ENCODE results near the gene MOGAT1. TPM values are rescaled to one million over a fixed set of nuclear protein-coding genes. Genes with fewer than 3 reads are reported as not detected.
A peak's percentile ranks its signal among the peaks of the same experiment; 100 is the strongest.

The MOGAT1 gene
- total and polyA plus RNA-seq, 2 of the 8 experiments (the other 6 are each of a cell fraction or from before 2014, with no cell fraction given) = 0.11 to 0.67 TPM

DNA sequence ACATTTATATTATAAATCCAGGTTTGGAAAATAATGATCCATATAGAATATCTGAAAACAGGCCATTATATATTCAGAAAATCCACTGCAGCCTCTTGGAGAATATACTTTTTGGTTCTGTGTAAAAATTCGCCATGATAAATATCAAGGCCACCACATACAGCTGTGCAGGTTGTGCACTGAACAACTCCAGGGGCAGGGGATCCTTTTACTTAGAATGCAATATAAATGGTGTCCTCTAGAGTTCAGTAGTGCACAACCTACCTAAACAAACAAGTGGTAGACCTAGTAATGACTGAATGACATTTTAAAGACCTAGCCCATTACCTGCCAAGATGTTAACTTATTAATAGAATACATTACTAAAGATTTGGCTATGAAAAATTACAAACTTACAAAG is 22.4 kb downstream of the MOGAT1 start:
- Histone ChIP-seq H2BK12ac (ENCODE audit: low read depth, low read length) (no peak overlapping the region), H2BK20ac (ENCODE audit: low read length) (no peak overlapping the region), H3K18ac (ENCODE audit: extremely low read depth, low read length) (no peak overlapping the region), H3K9ac (replicated peaks in 1 of 4; ENCODE audit: extremely low read depth in 1 of 4, low read depth in 3 of 4, low read length in 3 of 4) (no peak overlapping the region), H2BK120ac (replicated peaks; ENCODE audit: low read depth, low read length) (no peak overlapping the region), H3K23me2 (ENCODE audit: low read depth, low read length) (no peaks in the 10 kb centered on the region), H4K5ac (ENCODE audit: insufficient read length, low read depth, low read length) (no peak overlapping the region), H3K4me1 (replicated peaks in 1 of 4; ENCODE audit: control insufficient read depth in 3 of 4, insufficient read depth in 4 of 4, low read length in 3 of 4) (no peaks in the 10 kb centered on the region), H3K79me1 (ENCODE audit: low read depth, low read length) (no peaks in the 10 kb centered on the region), H2AFZ (ENCODE audit: low read length) (no peak overlapping the region), H3K27ac (ENCODE audit: low read depth, low read length) (no peak overlapping the region), H3K9me3 (ENCODE audit: insufficient read depth in 2 of 2, low read depth in 1 of 2, low read length in 1 of 2) (no peaks in the 10 kb centered on the region), H4K8ac (ENCODE audit: extremely low read depth, insufficient read depth, low read length) (no peak overlapping the region), H3K79me2 (ENCODE audit: control insufficient read depth in 1 of 2, insufficient read depth in 2 of 2, low read length in 2 of 2) (no peaks in the 10 kb centered on the region), H4K20me1 (replicated peaks in 1 of 2; ENCODE audit: control insufficient read depth in 1 of 2, insufficient read depth in 2 of 2, low read length in 2 of 2) (no peaks in the 10 kb centered on the region), H3K36me3 (ENCODE audit: control insufficient read depth in 2 of 4, insufficient read depth in 4 of 4, low read length in 3 of 4) (no peaks in the 10 kb centered on the region), H2BK5ac (ENCODE audit: low read depth, low read length) (no peak overlapping the region), H2BK15ac (ENCODE audit: low read length) (no peak overlapping the region), H3K14ac (ENCODE audit: insufficient read length) (no peak overlapping the region), H3K23ac (ENCODE audit: insufficient read length) (no peak overlapping the region), H2AK5ac (ENCODE audit: low read depth, low read length) (no peak overlapping the region), H3K4me3 (ENCODE audit: extremely low read depth in 1 of 4, insufficient read depth in 2 of 4, low read depth in 3 of 4, low read length in 4 of 4) (no peak overlapping the region), H3K4me2 (ENCODE audit: insufficient read depth in 1 of 2, low read depth in 2 of 2, low read length in 2 of 2) (no peak overlapping the region), H3K56ac (replicated peaks; ENCODE audit: insufficient read length, low read depth, low read length) (no peak overlapping the region), H3K27me3 (replicated peaks in 1 of 4; ENCODE audit: control insufficient read depth in 3 of 4, extremely low read depth in 1 of 4, insufficient read depth in 3 of 4, low read length in 3 of 4) (no peaks in the 10 kb centered on the region), H4K91ac (replicated peaks; ENCODE audit: insufficient read length, low read length) (no peak overlapping the region), H3K4ac (replicated peaks; ENCODE audit: insufficient read length, low read depth, low read length) (no peak overlapping the region)
- FAIRE-seq (no peak), DNase-seq (ENCODE audit: low read depth in 1 of 2, low spot score in 2 of 2) (no peak)
- 79% methylated on average over 1 of the region's 1 CpG; no CpG with 5 or more reads in 1 of the 2 experiments for WGBS, 2 experiments (ENCODE audit: extremely low coverage in 1 of 2, insufficient coverage in 1 of 2, insufficient read length in 1 of 2, insufficient replicate concordance in 2 of 2, low coverage in 1 of 2, low lambda C conversion rate in 2 of 2, missing lambda C conversion rate in 1 of 2)
- no peak for TF ChIP-seq CTBP2 (IDR thresholded peaks at IDR 0.05; ENCODE audit: borderline replicate concordance, insufficient read depth, insufficient read length, low read length)
- peak; percentile 71; the same call in 1 of the 2 replicates for TF ChIP-seq KDM1A (IDR thresholded peaks at IDR 0.05; ENCODE audit: borderline replicate concordance, low read length)
- TF ChIP-seq CREB1 (IDR thresholded peaks at IDR 0.05) = no peak
- TF ChIP-seq RAD21 (IDR thresholded peaks at IDR 0.05 in 1 of 2, conservative IDR thresholded peaks at IDR 0.05 in 1 of 2; ENCODE audit: low read depth in 2 of 2, low read length in 2 of 2) = peak; percentile 72 to 76
- no peak for TF ChIP-seq FOSL1 (IDR thresholded peaks at IDR 0.05; ENCODE audit: insufficient read depth, low read depth, low read length)
- peak in 2 of 3 experiments; percentile 35 to 46; a peak in 3 of 4 replicates for TF ChIP-seq CTCF (IDR thresholded peaks at IDR 0.05; ENCODE audit: control extremely low read depth in 1 of 3, insufficient read depth in 1 of 3, low read depth in 1 of 3, low read length in 3 of 3)
- POLR2A ChIA-PET (ENCODE audit: partially characterized antibody) = no interaction called here
- CTCF ChIA-PET (ENCODE audit: partially characterized antibody) = interaction anchor here (0.7 to 3.3 kb wide), 9 partner anchors 13 to 612 kb away, joined by 3 to 35 read pairs (median 4); no protein-coding TSS in a partner anchor
